Skin epidermis (tissue), 12 donors: ENCODE data around the gene MSANTD1.
"Not testable (repeated sequence)": the region's sequence is repeated elsewhere in the genome, so short reads cannot be mapped to it uniquely, and the experiment has no call there.

ENCODE experiments used
- H3K27ac ChIP-seq, 21 experiments: fragments of 200-600 bp; sonication (generic) in 11 of 21; one replicate each; pipeline ENCODE4 v1.5.0; 2020; ENCODE audit warnings: mild to moderate bottlenecking in 3 of 21, inconsistent platforms in 2 of 21, moderate library complexity in 2 of 21
- H3K4me3 ChIP-seq, 7 experiments: fragments of 200-600 bp; sonication (generic) in 2 of 7; one replicate each; pipeline ENCODE4 v1.5.0; 2020; ENCODE audit warnings: inconsistent platforms in 2 of 7, mild to moderate bottlenecking in 2 of 7, moderate library complexity in 1 of 7

MSANTD1 gene

DNA sequence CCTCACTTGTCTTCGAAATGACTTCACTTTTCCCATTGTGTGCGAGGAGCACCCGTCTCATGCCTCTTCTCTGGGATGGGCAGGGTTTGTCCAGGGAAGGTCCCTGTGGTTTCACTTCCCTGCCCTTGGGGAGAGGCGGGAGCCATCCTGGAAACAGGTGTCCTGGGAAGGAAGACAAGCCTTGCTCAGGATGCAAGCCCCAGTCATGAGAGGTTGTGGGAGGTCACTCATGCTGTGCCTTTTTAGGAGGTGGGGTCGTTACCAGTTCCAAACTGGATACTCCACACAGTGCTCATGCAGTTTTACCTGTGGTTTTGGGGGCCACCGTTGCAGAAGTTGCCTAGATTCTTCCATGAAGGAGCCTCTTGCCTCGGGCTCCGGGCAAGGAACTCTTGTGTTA lies 47.7 kb downstream of the MSANTD1 start:
- no peak overlapping the region for H3K27ac ChIP-seq
- H3K4me3 ChIP-seq, result no peak overlapping the region

DNA sequence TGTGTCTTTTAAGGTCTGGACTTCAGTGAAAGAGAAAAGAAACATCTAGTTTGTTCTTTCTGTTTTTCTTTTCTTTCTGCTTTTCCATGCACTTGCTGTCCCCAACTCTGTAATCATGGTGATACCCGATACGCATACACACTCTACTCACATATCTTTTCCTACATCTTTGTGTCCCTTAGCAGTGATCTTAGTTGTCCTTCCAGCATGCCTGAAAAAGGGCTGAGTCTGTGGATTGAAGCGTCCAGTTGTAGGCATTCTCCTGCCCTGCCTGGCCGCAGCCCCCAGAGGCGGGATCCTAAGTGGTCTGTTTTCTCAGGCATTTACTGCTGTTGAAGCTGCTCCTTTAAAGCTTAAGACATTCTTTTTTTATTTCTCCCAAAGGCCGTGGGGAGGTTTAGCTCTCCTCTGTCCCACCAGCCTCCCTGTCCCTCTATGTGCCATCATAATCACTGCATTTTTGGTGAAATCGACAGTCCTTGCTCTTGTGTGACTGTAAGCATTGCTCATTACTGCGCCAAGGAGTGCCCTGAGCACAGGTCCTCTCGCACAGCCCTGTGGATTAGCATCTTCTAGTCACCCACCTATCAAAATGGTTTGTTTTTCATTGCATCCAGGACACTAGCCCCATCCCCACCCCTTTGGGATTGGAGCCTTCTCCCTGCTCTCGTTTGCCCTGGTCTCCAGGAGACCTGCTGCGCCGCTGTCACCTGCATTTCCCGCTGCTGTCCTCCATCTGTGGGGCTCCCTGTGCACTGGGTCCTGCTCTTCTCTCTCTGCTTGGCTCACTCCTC lies 48.3 kb downstream of the MSANTD1 start:
- Histone ChIP-seq H3K4me3 (no peak overlapping the region), H3K27ac (no peak overlapping the region)

DNA sequence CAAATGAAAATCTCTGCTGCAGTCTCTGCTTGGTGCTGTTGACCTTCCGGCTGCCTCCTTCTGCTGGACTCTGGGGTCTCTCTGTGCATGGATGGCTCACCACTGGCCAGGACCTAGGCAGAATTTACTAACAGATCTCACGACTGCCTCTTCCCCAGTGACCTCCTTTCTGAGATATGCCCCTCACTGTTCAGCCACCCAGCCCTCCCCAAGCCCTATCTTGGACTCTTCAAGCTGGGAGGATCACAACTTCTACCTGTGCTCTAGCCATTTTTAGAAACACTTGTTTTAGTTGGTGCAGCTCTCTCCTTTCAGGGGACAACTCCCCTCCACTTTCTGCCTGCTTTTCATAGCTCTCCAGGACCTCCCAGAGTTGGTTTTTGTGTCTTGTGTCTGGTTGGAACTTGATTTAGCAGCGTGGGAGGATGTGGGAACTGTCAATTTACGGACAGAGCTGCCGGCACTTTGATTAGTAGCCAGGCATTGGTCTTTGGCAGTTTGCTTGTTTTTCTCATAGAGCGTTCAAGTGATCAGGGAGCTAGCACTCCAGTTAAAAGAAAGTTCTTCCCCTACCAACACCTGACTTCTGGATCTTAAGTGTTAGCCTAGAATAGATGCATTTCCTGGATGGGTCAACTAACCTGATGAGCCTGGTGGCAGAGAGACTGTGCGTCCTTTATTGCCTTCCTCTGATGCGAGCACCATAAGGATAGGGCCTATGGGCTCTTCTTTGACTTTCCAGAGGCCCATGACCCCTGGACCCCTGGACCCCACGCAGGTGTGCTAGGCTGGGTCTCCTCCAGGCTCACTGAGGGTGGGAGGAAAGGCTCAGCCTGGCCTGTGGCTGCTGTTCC lies 50.4 kb downstream of the MSANTD1 start:
- no peak overlapping the region for H3K4me3 ChIP-seq
- no peak overlapping the region for H3K27ac ChIP-seq

DNA sequence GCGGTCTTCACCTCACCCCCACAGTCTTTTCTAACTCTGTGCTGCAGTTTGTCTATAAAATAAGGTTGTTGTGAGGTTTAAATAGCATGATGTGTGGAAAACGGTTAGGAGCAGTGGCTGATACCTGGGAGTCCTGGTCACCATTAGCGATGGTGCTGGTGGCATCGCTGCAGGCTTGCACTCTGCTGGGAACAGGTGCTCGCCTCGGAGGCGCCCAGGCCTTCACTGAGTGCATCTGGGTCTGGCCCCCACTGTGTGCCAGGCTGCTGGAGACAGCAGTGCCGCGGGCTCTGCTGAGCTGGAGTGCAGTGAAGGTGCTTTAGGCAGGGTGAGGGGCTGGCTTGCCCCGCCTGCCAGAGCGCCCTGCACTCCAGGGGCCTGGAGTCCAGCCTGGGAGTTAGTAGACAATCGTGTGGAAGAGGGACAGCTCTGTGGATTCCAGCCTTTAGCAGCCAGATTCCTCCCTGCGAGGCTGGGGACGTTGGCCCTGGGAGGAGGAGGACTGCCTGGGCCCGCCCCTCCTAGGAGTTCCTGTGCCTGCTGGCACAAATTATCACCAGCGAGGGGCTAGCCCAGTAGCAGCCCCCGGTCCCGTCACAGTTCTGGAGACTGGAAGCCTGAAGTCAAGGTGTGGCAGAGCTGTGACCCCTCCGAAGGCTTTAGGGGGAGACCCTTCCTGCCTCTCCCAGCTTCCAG lies 51.2 kb downstream of the MSANTD1 start:
- Histone ChIP-seq H3K4me3 (no peak overlapping the region), H3K27ac (no peak overlapping the region)

DNA sequence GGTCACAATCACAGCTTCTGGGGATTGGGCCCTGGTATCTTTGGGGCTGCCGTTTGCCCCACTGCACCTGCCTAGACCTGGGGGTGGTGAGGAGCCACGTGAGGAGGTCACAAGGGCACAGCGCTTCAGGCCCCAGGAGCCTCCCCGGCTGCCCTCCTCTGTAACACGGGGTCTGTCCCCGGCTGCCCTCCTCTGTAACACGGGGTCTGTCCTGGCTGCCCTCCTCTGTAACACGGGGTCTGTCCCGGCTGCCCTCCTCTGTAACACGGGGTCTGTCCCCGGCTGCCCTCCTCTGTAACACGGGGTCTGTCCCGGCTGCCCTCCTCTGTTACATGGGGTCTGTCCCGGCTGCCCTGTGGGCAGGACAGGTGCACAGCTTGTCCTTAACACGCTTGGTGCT lies 51.9 kb downstream of the MSANTD1 start:
- not testable (repeated sequence) for H3K27ac ChIP-seq

DNA sequence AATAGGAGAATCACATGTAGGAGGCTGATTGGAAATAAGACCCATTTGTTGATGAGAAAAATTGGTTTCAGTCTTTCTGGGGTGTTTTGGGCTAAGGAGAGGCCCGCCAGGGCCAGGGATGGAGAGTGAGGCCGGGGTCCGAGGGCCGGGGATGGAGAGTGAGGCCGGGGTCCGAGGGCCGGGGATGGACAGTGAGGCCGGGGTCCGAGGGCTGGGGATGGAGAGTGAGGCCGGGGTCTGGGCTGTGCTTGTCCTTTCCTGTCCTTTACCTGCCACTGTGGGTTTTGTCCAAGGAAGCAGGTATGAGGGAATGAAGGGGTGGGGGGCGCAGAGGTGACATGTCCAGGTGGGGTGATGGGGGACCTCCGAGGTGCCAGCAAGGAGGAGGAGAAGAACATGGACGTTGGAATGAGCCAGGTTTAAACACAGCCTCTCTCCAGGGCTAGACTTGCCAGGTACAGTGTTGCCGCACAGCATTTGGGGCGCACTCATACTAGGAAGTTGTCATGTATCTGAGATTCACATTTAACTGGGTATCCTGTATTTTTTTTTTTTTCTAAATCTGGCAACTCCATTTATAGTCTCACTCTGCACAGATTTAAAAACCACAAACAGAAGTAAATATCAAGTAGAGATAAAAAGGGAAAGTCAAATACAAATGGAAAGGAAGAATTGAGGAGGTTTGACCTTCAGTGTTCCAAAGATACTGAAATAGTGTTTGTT lies 52.7 kb downstream of the MSANTD1 start:
- Histone ChIP-seq H3K4me3 (no peak overlapping the region), H3K27ac (peak overlapping the region in 1 of 21 experiments; percentile 16)

More for the DNA sequence above, 51.9 kb downstream of the MSANTD1 start:
- H3K4me3 ChIP-seq, result not testable (repeated sequence)

DNA sequence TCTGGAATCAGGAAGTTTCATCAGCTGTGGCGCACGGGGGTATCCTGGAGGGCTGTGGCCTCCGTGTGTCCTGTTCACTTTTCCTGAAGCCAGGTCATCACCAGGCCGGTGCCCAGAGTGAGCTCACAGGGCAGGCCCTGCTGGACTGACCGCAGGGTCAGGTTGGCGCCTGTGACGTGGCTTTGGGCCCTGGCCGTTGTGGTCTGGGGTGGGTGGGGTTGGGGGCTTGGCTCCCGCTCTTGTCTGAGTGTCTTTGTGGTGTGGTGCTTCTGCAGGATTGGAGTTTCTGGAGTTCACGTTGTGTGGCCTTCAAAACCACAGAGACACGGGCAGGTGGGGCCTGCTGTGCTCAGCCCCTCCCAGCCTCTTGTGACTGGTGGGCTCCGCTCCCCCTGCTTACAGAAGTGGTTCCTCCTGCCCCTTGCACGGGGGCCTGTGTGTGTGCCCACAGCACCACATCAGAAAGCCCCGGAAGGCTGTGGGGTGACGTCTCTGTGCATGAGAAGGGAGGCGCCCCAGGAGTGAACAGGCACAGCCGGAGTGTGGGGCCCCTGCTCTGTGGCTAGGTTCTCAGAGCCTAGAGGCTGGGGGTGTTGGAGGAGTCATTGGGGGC lies 53.3 kb downstream of the MSANTD1 start:
- H3K4me3 ChIP-seq, result no peak overlapping the region
- peak overlapping the region in 3 of 21 experiments; percentile 1 to 16 (median 7) for H3K27ac ChIP-seq

DNA sequence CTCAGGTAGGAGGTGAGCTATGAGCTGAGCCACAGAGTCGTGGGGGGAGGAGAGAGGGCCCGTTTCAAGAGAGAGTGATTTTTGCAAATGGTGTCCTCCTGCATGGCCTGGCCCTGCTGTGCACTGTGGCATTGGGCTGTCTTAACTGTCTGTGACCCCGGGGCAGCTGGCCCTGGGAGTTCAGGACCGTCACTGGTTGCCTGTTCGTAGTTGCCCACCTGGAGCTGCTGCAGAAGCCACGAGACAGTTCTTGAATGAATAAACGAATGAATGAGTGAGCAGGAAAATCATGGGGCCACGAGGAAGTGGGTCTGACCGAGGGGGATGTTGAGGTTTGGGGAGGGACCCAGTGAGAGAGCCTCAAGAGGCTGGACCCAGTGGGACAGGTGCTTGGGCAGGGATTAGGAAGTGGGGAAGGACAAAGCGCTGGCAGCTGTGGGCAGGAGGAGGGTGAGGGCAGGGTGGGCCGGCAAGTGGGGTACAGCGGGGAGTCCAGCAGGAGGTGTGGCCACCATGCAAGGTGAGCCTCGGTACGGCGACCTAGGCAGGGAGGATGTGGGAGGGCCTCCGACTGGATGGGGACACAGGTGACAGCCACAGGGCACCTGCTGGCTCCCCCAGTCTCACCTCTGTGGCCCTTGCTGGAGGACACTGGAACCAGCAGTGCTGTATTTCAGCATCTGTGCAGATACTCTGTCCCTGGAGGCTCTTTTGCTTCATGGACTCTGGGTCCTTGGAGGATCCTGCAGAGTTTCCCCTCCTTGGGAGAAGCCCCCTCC lies 54.0 kb downstream of the MSANTD1 start:
- no peak overlapping the region for H3K4me3 ChIP-seq

DNA sequence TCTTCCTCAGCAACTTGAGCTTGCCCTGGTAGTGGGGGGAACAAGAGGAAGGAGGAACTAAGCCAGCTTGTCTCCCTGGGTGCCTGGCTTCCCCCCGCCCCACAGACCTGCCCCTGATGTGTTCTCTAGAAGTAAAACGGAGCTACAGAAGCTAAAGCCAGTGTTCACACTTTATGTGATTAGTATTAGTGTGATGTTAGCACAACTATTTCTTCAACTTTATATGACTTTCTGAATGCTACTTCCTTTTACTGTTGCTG lies 54.5 kb downstream of the MSANTD1 start:
- Histone ChIP-seq H3K4me3 (no peak overlapping the region), H3K27ac (peak overlapping the region in 1 of 21 experiments; percentile 1)

More for the DNA sequence above, 54.0 kb downstream of the MSANTD1 start:
- peak overlapping the region in 3 of 21 experiments; percentile 1 to 16 (median 7) for H3K27ac ChIP-seq

DNA sequence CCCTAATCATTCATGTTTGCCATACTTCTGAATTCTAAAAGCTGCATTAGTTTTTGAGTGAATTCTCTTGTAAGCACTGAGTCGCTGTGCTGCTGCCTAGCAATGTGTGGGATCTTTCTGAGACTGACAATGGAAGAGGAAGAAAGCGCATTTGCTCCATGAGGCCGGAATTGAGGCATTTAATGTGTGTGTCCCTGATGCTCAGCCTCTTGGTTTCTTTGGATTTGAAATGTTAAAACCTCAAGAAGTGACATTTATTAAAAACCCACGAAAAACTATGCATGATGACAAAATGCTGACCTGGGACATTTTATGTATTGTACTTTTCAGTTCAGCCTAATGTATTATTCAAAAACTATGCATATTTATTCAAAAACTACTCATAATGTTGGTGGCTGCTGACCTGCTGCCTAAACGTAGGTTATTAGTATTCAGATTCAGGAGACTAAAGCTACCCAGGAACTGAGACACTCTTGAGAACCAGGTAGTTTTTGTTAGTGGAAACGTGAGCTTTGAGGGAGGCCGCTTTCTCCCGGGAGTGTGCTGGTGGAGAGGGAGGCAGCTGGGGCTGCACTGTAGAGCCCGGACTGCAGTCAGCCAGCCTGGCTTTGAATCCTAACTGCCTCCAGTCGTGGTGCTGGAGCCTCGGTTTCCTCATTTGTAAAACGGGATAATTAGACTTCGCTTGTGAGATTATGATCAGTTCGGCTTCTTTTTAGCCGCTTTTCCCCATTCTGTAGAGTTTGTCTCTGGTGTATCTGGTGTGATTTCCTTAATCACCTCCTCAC lies 55.2 kb downstream of the MSANTD1 start:
- Histone ChIP-seq H3K4me3 (no peak overlapping the region), H3K27ac (no peak overlapping the region)

DNA sequence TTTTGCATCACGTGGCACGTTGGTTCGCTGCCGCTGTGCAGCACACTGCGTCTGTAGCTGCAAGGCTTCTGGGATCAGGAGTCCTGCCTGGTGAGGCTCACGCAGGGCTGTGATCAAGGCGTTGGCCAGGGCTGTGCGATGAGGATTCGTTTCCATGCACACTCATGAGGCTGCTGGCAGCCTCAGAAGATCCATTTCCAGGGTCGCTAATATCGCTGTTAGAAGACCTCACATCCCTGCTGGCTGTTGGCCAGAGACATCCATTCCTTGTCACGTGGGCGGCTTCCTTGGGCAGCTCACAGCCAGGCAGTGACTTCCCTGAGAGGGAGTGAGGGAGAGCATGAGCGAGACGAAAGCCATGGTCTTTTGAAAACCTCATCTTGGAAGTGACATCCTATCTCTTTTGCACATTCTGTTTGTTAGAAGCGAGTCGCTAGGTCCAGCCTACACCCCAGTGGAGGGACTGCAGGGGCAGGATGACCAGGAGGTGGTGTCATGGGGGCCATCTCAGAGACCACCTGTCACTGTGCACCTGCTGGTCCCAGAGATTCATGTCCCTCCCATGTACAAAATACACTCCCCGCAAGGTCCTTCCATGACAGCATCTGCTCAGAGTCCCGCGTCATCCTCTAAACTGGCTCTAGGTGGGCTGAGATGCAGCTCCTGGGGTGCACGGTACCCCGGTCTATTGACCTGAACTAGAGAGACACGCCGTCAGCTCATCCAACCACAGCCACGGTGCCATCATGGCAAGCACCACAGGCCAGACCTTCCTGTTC lies 56.1 kb downstream of the MSANTD1 start:
- Histone ChIP-seq H3K27ac (peak overlapping the region in 4 of 21 experiments; percentile 14 to 36 (median 20)), H3K4me3 (no peak overlapping the region)

DNA sequence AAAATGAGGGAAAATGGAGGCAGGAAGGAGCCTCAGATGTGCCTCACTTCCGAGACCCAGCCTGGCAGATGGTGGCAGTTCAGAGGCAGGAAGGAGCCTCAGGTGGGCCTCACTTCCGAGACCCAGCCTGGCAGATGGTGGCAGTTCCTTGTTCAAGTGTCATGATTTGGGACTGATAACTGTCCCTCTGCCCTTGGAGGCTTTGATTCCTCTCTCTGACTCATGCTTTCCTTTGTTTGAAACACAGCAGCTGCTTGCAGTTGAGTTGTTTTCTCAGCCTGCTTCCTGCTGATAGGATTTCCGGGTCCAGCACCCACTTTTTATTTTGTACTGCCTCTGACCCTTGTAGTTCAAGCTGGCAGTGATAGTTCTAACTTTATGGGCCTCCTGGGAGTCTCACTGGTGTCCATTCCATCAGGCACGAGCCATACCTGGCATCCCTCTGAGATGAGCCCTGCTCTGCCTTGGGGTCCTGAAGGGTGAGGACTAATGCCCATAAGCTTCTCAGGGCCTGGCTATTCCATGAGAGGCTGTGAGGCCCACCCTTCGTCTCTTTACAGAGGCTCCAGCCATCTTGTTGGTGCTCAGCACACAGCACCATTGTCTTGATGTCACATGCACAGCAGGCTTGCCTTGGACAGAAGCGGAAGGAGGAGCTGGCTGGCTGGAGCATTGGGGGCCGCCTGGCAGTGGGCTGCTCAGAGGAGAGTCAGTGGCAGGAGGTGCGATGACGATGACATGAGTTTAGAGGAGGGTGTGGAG lies 56.8 kb downstream of the MSANTD1 start:
- Histone ChIP-seq H3K27ac (peak overlapping the region in 4 of 21 experiments; percentile 14 to 36 (median 20)), H3K4me3 (no peak overlapping the region)
